IMR-90 (cell line): ENCODE data around the gene NDUFB10.

Experiments
- BHLHE40 ChIP-seq: fragments of 150-350 bp; IDR thresholded peaks from 2 replicates; pipeline ENCODE4 v1.6.1; 2016; ENCODE audit warnings: mild to moderate bottlenecking, low read depth, low read length
- CHD1 ChIP-seq: IDR thresholded peaks from 2 replicates; pipeline ENCODE4 v1.6.1; 2012; ENCODE audit warnings: low read depth, low read length, improper control_type of control experiment
- FOS ChIP-seq: fragments of 150-350 bp; IDR thresholded peaks from 2 replicates; pipeline ENCODE4 v1.6.1; 2016; ENCODE audit warnings: low read depth, low read length
- MAZ ChIP-seq: IDR thresholded peaks from 2 replicates; pipeline ENCODE4 v1.6.1; 2012; ENCODE audit warnings: low read depth, mild to moderate bottlenecking, low read length, improper control_type of control experiment, moderate library complexity, borderline replicate concordance
- MXI1 ChIP-seq: IDR thresholded peaks from 2 replicates; pipeline ENCODE4 v1.6.1; 2012; ENCODE audit warnings: low read depth, mild to moderate bottlenecking, low read length, moderate library complexity, borderline replicate concordance
- NFE2L2 ChIP-seq: fragments of 150-350 bp; IDR thresholded peaks from 2 replicates; pipeline ENCODE4 v1.6.1; 2016; ENCODE audit warnings: low read depth, mild to moderate bottlenecking, low read length
- POLR2A ChIP-seq: IDR thresholded peaks from 2 replicates; pipeline ENCODE4 v1.6.1; 2012; ENCODE audit warnings: mild to moderate bottlenecking, low read depth, low read length
- RAD21 ChIP-seq: IDR thresholded peaks from 2 replicates; pipeline ENCODE4 v1.6.1; 2012; ENCODE audit warnings: low read length, improper control_type of control experiment
- RCOR1 ChIP-seq: IDR thresholded peaks from 2 replicates; pipeline ENCODE4 v1.6.1; 2012; ENCODE audit warnings: mild to moderate bottlenecking, low read length, improper control_type of control experiment; ENCODE audit not compliant: insufficient replicate concordance
- RFX5 ChIP-seq: IDR thresholded peaks from 2 replicates; pipeline ENCODE4 v1.8.0; 2012; ENCODE audit warnings: low read depth, mild to moderate bottlenecking, low read length, moderate library complexity
- SMC3 ChIP-seq: fragments of 150-350 bp; IDR thresholded peaks from 2 replicates; pipeline ENCODE4 v1.6.1; 2016; ENCODE audit warnings: low read depth, mild to moderate bottlenecking, antibody characterized with exemption, low read length, moderate library complexity
- TF ChIP-seq, protein P1 (sequence below): conservative IDR thresholded peaks from 2 replicates; pipeline ENCODE4 v1.5.1; 2012; ENCODE audit warnings: mild to moderate bottlenecking, low read depth, low read length, improper control_type of control experiment
- TF ChIP-seq, protein P2 (sequence below): fragments of 150-350 bp; IDR thresholded peaks from 2 replicates; pipeline ENCODE4 v1.6.1; 2016; ENCODE audit warnings: low read depth, mild to moderate bottlenecking, low read length, moderate library complexity, borderline replicate concordance

GRCh38 chr16:2006317-2006716 lies 47.0 kb downstream of the NDUFB10 start:
- TF ChIP-seq, protein P1, sequence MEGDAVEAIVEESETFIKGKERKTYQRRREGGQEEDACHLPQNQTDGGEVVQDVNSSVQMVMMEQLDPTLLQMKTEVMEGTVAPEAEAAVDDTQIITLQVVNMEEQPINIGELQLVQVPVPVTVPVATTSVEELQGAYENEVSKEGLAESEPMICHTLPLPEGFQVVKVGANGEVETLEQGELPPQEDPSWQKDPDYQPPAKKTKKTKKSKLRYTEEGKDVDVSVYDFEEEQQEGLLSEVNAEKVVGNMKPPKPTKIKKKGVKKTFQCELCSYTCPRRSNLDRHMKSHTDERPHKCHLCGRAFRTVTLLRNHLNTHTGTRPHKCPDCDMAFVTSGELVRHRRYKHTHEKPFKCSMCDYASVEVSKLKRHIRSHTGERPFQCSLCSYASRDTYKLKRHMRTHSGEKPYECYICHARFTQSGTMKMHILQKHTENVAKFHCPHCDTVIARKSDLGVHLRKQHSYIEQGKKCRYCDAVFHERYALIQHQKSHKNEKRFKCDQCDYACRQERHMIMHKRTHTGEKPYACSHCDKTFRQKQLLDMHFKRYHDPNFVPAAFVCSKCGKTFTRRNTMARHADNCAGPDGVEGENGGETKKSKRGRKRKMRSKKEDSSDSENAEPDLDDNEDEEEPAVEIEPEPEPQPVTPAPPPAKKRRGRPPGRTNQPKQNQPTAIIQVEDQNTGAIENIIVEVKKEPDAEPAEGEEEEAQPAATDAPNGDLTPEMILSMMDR: no peak
- no peak for TF ChIP-seq POLR2A
- TF ChIP-seq MXI1: no peak
- TF ChIP-seq FOS: no peak
- TF ChIP-seq NFE2L2: no peak
- no peak for TF ChIP-seq RFX5
- TF ChIP-seq BHLHE40: no peak
- TF ChIP-seq RCOR1: no peak
- TF ChIP-seq MAZ: no peak
- no peak for TF ChIP-seq SMC3
- no peak for TF ChIP-seq RAD21
- TF ChIP-seq, protein P2, sequence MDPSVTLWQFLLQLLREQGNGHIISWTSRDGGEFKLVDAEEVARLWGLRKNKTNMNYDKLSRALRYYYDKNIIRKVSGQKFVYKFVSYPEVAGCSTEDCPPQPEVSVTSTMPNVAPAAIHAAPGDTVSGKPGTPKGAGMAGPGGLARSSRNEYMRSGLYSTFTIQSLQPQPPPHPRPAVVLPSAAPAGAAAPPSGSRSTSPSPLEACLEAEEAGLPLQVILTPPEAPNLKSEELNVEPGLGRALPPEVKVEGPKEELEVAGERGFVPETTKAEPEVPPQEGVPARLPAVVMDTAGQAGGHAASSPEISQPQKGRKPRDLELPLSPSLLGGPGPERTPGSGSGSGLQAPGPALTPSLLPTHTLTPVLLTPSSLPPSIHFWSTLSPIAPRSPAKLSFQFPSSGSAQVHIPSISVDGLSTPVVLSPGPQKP: no peak
- TF ChIP-seq CHD1: no peak
